ENCODE results near the gene WSCD1.

WSCD1 gene

DNA sequence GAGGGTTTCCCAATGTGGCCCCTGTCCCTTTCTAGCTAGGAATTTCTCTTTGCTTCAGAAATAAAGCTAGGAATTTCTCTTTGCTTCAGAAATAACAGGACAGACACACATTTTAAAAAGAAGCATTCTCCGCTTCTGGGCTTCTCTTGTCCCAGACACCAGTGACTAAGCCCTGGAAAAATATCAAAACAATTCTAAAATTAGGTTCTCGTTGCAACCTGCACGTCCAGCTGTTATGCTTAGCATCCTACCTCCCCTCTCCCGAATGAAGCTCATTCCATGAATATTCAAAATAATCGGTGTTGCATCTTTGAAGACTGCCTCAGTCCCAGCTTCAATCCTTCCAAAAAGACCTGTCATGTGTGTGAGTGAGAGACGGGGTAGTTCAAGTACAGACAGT, 45.6 kb upstream of the WSCD1 start:
- H2BK5ac ChIP-seq (ENCODE audit: low read length), result no peak overlapping the region
- no peak overlapping the region for H2BK120ac ChIP-seq (ENCODE audit: low read depth, low read length)
- H3K4me3 ChIP-seq (ENCODE audit: low read length in 2 of 2), result no peak overlapping the region
- H2AK5ac ChIP-seq (ENCODE audit: low read depth, low read length), result no peak overlapping the region
- H4K91ac ChIP-seq (ENCODE audit: low read depth, low read length, poor library complexity), result no peak overlapping the region
- no peak overlapping the region for H3K14ac ChIP-seq (ENCODE audit: low read length)
- peaks cover 0 to 2% of the 10 kb centered on the region in 2 donors for H3K9me3 ChIP-seq (replicated peaks in 1 of 2; ENCODE audit: control insufficient read depth in 2 of 2, insufficient read depth in 1 of 2, low read depth in 1 of 2, low read length in 2 of 2)
- no peak overlapping the region for H3K23ac ChIP-seq (ENCODE audit: low read depth, low read length, poor library complexity)
- no peak overlapping the region for H3K18ac ChIP-seq (ENCODE audit: low read length)
- H3K27ac ChIP-seq (replicated peaks; ENCODE audit: low read length), result no peak overlapping the region
- no CpG with 5 or more reads among the region's 6 CpGs for WGBS, 2 donors (ENCODE audit: extremely low coverage in 2 of 2, insufficient read length in 2 of 2, insufficient replicate concordance in 1 of 2)
- no peaks in the 10 kb centered on the region for H3K27me3 ChIP-seq (ENCODE audit: control insufficient read depth in 3 of 3, insufficient read depth in 3 of 3, low read depth in 1 of 3, low read length in 3 of 3)
- no peak overlapping the region for H3K4me2 ChIP-seq (ENCODE audit: insufficient read depth, low read length, poor library complexity, severe bottlenecking)
- H3K9ac ChIP-seq (ENCODE audit: low read depth, low read length, poor library complexity), result no peak overlapping the region
- no peaks in the 10 kb centered on the region for H3K79me1 ChIP-seq (ENCODE audit: low read depth, low read length)
- no peak overlapping the region for H2AFZ ChIP-seq (ENCODE audit: low read length)
- DNase-seq (ENCODE audit: low spot score), result no peak
- no peak overlapping the region for H2BK15ac ChIP-seq (ENCODE audit: low read length)
- H3K36me3 ChIP-seq (replicated peaks in 1 of 2; ENCODE audit: control insufficient read depth in 2 of 2, insufficient read depth in 2 of 2, low read length in 2 of 2), result no peaks in the 10 kb centered on the region
- H4K8ac ChIP-seq (ENCODE audit: low read depth, low read length), result no peak overlapping the region
- no peak overlapping the region for H2BK12ac ChIP-seq (ENCODE audit: low read length)
- no peak overlapping the region for H3K4ac ChIP-seq (ENCODE audit: low read length)
- H3K4me1 ChIP-seq (ENCODE audit: control insufficient read depth in 2 of 2, insufficient read depth in 1 of 2, low read depth in 1 of 2, low read length in 2 of 2), result peaks cover 3 to 12% of the 10 kb centered on the region in 2 donors

GRCh38 chr17:6027342-6028024, 42.7 kb upstream of the WSCD1 start:
- Histone ChIP-seq H2AK5ac (ENCODE audit: low read depth, low read length) (no peak overlapping the region), H3K23ac (ENCODE audit: low read depth, low read length, poor library complexity) (no peak overlapping the region), H2AFZ (ENCODE audit: low read length) (no peak overlapping the region), H3K4me1 (ENCODE audit: control insufficient read depth in 2 of 2, insufficient read depth in 1 of 2, low read depth in 1 of 2, low read length in 2 of 2) (peaks cover 3 to 12% of the 10 kb centered on the region in 2 donors), H3K79me1 (ENCODE audit: low read depth, low read length) (no peaks in the 10 kb centered on the region), H3K27me3 (ENCODE audit: control insufficient read depth in 3 of 3, insufficient read depth in 3 of 3, low read depth in 1 of 3, low read length in 3 of 3) (no peaks in the 10 kb centered on the region), H3K4me2 (ENCODE audit: insufficient read depth, low read length, poor library complexity, severe bottlenecking) (no peak overlapping the region), H3K9me3 (replicated peaks in 1 of 2; ENCODE audit: control insufficient read depth in 2 of 2, insufficient read depth in 1 of 2, low read depth in 1 of 2, low read length in 2 of 2) (peaks cover 0 to 2% of the 10 kb centered on the region in 2 donors), H3K9ac (ENCODE audit: low read depth, low read length, poor library complexity) (no peak overlapping the region), H2BK5ac (ENCODE audit: low read length) (no peak overlapping the region), H2BK120ac (ENCODE audit: low read depth, low read length) (no peak overlapping the region), H3K27ac (replicated peaks; ENCODE audit: low read length) (no peak overlapping the region), H3K4me3 (ENCODE audit: low read length in 2 of 2) (no peak overlapping the region), H2BK15ac (ENCODE audit: low read length) (no peak overlapping the region), H2BK12ac (ENCODE audit: low read length) (no peak overlapping the region), H3K18ac (ENCODE audit: low read length) (no peak overlapping the region), H3K36me3 (replicated peaks in 1 of 2; ENCODE audit: control insufficient read depth in 2 of 2, insufficient read depth in 2 of 2, low read length in 2 of 2) (no peaks in the 10 kb centered on the region), H4K91ac (ENCODE audit: low read depth, low read length, poor library complexity) (no peak overlapping the region), H3K4ac (ENCODE audit: low read length) (no peak overlapping the region), H4K8ac (ENCODE audit: low read depth, low read length) (no peak overlapping the region), H3K14ac (ENCODE audit: low read length) (peak overlapping the region; percentile 1)
- no peak for DNase-seq (ENCODE audit: low spot score)
- no CpG with 5 or more reads among the region's 12 CpGs for WGBS, 2 donors (ENCODE audit: extremely low coverage in 2 of 2, insufficient read length in 2 of 2, insufficient replicate concordance in 1 of 2)

- H3K18ac ChIP-seq (ENCODE audit: low read length), result no peak overlapping the region
- no peak overlapping the region for H3K9ac ChIP-seq (ENCODE audit: low read depth, low read length, poor library complexity)
- H3K36me3 ChIP-seq (replicated peaks in 1 of 2; ENCODE audit: control insufficient read depth in 2 of 2, insufficient read depth in 2 of 2, low read length in 2 of 2), result no peaks in the 10 kb centered on the region
- peaks cover 3 to 6% of the 10 kb centered on the region in 2 donors for H3K4me1 ChIP-seq (ENCODE audit: control insufficient read depth in 2 of 2, insufficient read depth in 1 of 2, low read depth in 1 of 2, low read length in 2 of 2)
- H4K8ac ChIP-seq (ENCODE audit: low read depth, low read length), result no peak overlapping the region
- H2BK15ac ChIP-seq (ENCODE audit: low read length), result no peak overlapping the region
- no peaks in the 10 kb centered on the region for H3K27me3 ChIP-seq (ENCODE audit: control insufficient read depth in 3 of 3, insufficient read depth in 3 of 3, low read depth in 1 of 3, low read length in 3 of 3)
- no peak overlapping the region for H2AK5ac ChIP-seq (ENCODE audit: low read depth, low read length)
- no peak for DNase-seq (ENCODE audit: low spot score)
- H3K14ac ChIP-seq (ENCODE audit: low read length), result no peak overlapping the region
- no peak overlapping the region for H2BK12ac ChIP-seq (ENCODE audit: low read length)
- H3K4me2 ChIP-seq (ENCODE audit: insufficient read depth, low read length, poor library complexity, severe bottlenecking), result no peak overlapping the region
- WGBS, 2 donors (ENCODE audit: extremely low coverage in 2 of 2, insufficient read length in 2 of 2, insufficient replicate concordance in 1 of 2), result no CpG with 5 or more reads among the region's 10 CpGs
- H4K91ac ChIP-seq (ENCODE audit: low read depth, low read length, poor library complexity), result no peak overlapping the region
- H3K9me3 ChIP-seq (replicated peaks in 1 of 2; ENCODE audit: control insufficient read depth in 2 of 2, insufficient read depth in 1 of 2, low read depth in 1 of 2, low read length in 2 of 2), result peaks cover 0 to 2% of the 10 kb centered on the region in 2 donors
- H2BK120ac ChIP-seq (ENCODE audit: low read depth, low read length), result no peak overlapping the region
- H2AFZ ChIP-seq (ENCODE audit: low read length), result no peak overlapping the region
- H3K4me3 ChIP-seq (ENCODE audit: low read length in 2 of 2), result no peak overlapping the region
- no peaks in the 10 kb centered on the region for H3K79me1 ChIP-seq (ENCODE audit: low read depth, low read length)
- H3K23ac ChIP-seq (ENCODE audit: low read depth, low read length, poor library complexity), result no peak overlapping the region
- H3K27ac ChIP-seq (replicated peaks; ENCODE audit: low read length), result no peak overlapping the region
- no peak overlapping the region for H2BK5ac ChIP-seq (ENCODE audit: low read length)
- H3K4ac ChIP-seq (ENCODE audit: low read length), result no peak overlapping the region
These were observed 41.9 kb upstream of the WSCD1 start for GRCh38 chr17:6028294-6028693.

DNA sequence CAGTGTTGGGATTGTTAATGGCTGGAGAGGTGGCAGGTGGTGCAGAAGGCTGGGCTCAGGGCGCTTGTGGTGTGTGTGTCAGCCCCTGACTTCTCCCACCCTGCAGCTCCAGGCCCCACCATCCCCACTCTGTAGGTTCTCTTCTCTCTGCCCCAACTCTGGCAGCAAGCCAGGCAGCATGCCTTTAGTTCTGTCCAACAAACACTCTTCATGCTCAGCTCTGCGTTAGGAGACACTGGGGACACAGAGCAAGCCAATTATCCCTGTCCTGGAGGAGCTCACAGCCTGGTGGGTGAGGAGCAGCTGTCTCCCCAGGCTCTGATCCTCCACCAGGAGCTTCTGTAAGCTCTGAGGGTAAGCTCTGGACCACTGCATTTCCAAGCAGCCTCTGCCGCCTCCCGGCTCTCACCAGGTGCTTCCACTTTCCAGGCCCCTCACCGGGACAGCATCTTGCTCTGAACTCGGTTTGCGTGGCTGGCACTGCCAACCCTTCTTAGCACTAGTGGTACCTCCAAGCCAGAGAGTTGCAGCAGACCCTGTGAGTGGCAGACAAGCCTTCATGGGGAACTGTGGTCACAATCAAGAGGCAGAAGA, 34.3 kb upstream of the WSCD1 start:
- WGBS, 2 donors (ENCODE audit: extremely low coverage in 2 of 2, insufficient read length in 2 of 2, insufficient replicate concordance in 1 of 2), result no CpG with 5 or more reads among the region's 7 CpGs
- Histone ChIP-seq H3K9me3 (replicated peaks in 1 of 2; ENCODE audit: control insufficient read depth in 2 of 2, insufficient read depth in 1 of 2, low read depth in 1 of 2, low read length in 2 of 2) (no peaks in the 10 kb centered on the region), H3K4me3 (ENCODE audit: low read length in 2 of 2) (no peak overlapping the region), H3K36me3 (replicated peaks in 1 of 2; ENCODE audit: control insufficient read depth in 2 of 2, insufficient read depth in 2 of 2, low read length in 2 of 2) (no peaks in the 10 kb centered on the region), H3K4ac (ENCODE audit: low read length) (no peak overlapping the region), H2AK5ac (ENCODE audit: low read depth, low read length) (peak overlapping the region; percentile 82), H3K23ac (ENCODE audit: low read depth, low read length, poor library complexity) (no peak overlapping the region), H2BK120ac (ENCODE audit: low read depth, low read length) (no peak overlapping the region), H3K4me2 (ENCODE audit: insufficient read depth, low read length, poor library complexity, severe bottlenecking) (no peak overlapping the region), H2AFZ (ENCODE audit: low read length) (peak overlapping the region; percentile 11), H3K79me1 (ENCODE audit: low read depth, low read length) (no peaks in the 10 kb centered on the region), H3K27me3 (ENCODE audit: control insufficient read depth in 3 of 3, insufficient read depth in 3 of 3, low read depth in 1 of 3, low read length in 3 of 3) (peaks cover 0 to 11% (median 0%) of the 10 kb centered on the region in 3 experiments), H3K27ac (replicated peaks; ENCODE audit: low read length) (no peak overlapping the region), H3K4me1 (ENCODE audit: control insufficient read depth in 2 of 2, insufficient read depth in 1 of 2, low read depth in 1 of 2, low read length in 2 of 2) (no peaks in the 10 kb centered on the region), H2BK5ac (ENCODE audit: low read length) (no peak overlapping the region), H2BK15ac (ENCODE audit: low read length) (no peak overlapping the region), H4K8ac (ENCODE audit: low read depth, low read length) (no peak overlapping the region), H4K91ac (ENCODE audit: low read depth, low read length, poor library complexity) (no peak overlapping the region), H3K18ac (ENCODE audit: low read length) (peak overlapping the region; percentile 40), H2BK12ac (ENCODE audit: low read length) (peak overlapping the region; percentile 3), H3K9ac (ENCODE audit: low read depth, low read length, poor library complexity) (peak overlapping the region; percentile 45), H3K14ac (ENCODE audit: low read length) (no peak overlapping the region)
- DNase-seq (ENCODE audit: low spot score), result no peak

Measured in neuronal stem cell (in vitro differentiated cells).